Measurements from ENCODE around the gene ATP1B2. TPM values are rescaled to one million over a fixed set of nuclear protein-coding genes. Genes with fewer than 3 reads are reported as not detected.

ATP1B2 gene
- polyA plus RNA-seq, 1 of the 3 experiments (the other 2 are of a cell fraction), result 0.05 TPM

- TF ChIP-seq ELF1 (IDR thresholded peaks at IDR 0.05) (peak; percentile 67), CTCF (IDR thresholded peaks at IDR 0.05) (no peak), RFX5 (IDR thresholded peaks at IDR 0.05; ENCODE audit: low read length) (no peak), FOSL2 (IDR thresholded peaks at IDR 0.05; ENCODE audit: borderline replicate concordance, low read depth) (no peak)
These were observed 35.7 kb downstream of the ATP1B2 start (continued) for GRCh38 chr17:7686222-7687071.

- CTCF ChIA-PET, result interaction anchor here (0.6 to 7.4 kb wide), 50 partner anchors 8 to 391 kb away, joined by 3 to 166 read pairs (median 5); partner anchors contain the start of genes ATP1B2, CD68, CHD3 and DNAH2
- H3K79me2 ChIP-seq (ENCODE audit: insufficient read depth), result peaks cover 74% of the 10 kb centered on the region
- TF ChIP-seq PBX3 (IDR thresholded peaks at IDR 0.05) (peak; percentile 36; the same call in 1 of the 2 replicates), MXI1 (IDR thresholded peaks at IDR 0.05; ENCODE audit: low read depth, low read length) (peak; percentile 97), SIN3A (IDR thresholded peaks at IDR 0.05; ENCODE audit: borderline replicate concordance, low read depth, low read length) (peak; percentile 90), CHD2 (IDR thresholded peaks at IDR 0.05; ENCODE audit: low read length, partially characterized antibody) (peak; percentile 85), RCOR1 (IDR thresholded peaks at IDR 0.05; ENCODE audit: low read length) (0 out of 2 replicates have a peak, but pooled peaks have one; percentile 42), YY1 (IDR thresholded peaks at IDR 0.05; ENCODE audit: low read depth) (peak; percentile 98), ELF1 (IDR thresholded peaks at IDR 0.05) (peak; percentile 50; the same call in 1 of the 2 replicates), RXRA (IDR thresholded peaks at IDR 0.05; ENCODE audit: borderline replicate concordance, low read depth) (no peak), MEF2A (IDR thresholded peaks at IDR 0.05; ENCODE audit: borderline replicate concordance, low read depth) (no peak), REST (IDR thresholded peaks at IDR 0.05; ENCODE audit: low read depth, low read length) (0 out of 2 replicates have a peak, but pooled peaks have one; percentile 23), JUND (IDR thresholded peaks at IDR 0.05) (peak; percentile 26; the same call in 1 of the 2 replicates), POLR2AphosphoS5 (IDR thresholded peaks at IDR 0.05; ENCODE audit: low read depth, low read length) (peak; percentile 98), CTCF (IDR thresholded peaks at IDR 0.05) (no peak), FOXM1 (IDR thresholded peaks at IDR 0.05; ENCODE audit: low read depth) (no peak), USF2 (IDR thresholded peaks at IDR 0.05; ENCODE audit: borderline replicate concordance, low read depth, low read length) (no peak)
These were observed 36.6 kb downstream of the ATP1B2 start, which contains the start of gene TP53 for GRCh38 chr17:7687072-7687907. TSS of gene TP53 (minus strand) at chr17:7687490. CDS start at chr17:7676594, 10,896 bp downstream.

More at GRCh38 chr17:7687072-7687907, 36.6 kb downstream of the ATP1B2 start, which contains the start of gene TP53:
- peak within 1 kb of the TSS; percentile 94 for H2AFZ ChIP-seq (ENCODE audit: low read depth)
- no peaks in the 10 kb centered on the region for H4K20me1 ChIP-seq (ENCODE audit: insufficient read depth)
- H3K27me3 ChIP-seq (ENCODE audit: insufficient read depth), result no peaks in the 10 kb centered on the region
- peaks cover 27% of the 10 kb centered on the region for H3F3A ChIP-seq (replicated peaks; ENCODE audit: insufficient read depth)
- no peaks in the 10 kb centered on the region for H3K9me2 ChIP-seq
- WGBS (ENCODE audit: low lambda C conversion rate), result under 1% methylated on average over 30 of the region's 30 CpGs
- H3K36me3 ChIP-seq (replicated peaks in 1 of 2; ENCODE audit: control insufficient read depth in 1 of 2, insufficient read depth in 2 of 2, low read length in 1 of 2), result peaks cover 0 to 9% of the 10 kb centered on the region in 2 experiments
- peak within 1 kb of the TSS; percentile 99 for H3K9ac ChIP-seq
- POLR2A ChIA-PET, result interaction anchor here (0.7 to 4.5 kb wide), 30 partner anchors 15 to 652 kb away, joined by 3 to 53 read pairs (median 4); partner anchors contain the start of genes ATP1B2, CHD3, CYB5D1 and DNAH2
- H3K27ac ChIP-seq (ENCODE audit: low read depth in 2 of 2, low read length in 1 of 2), result peak within 1 kb of the TSS; percentile 97 to 98
- no peaks in the 10 kb centered on the region for H3K9me3 ChIP-seq
- H3K4me2 ChIP-seq, result peak within 1 kb of the TSS; percentile 98
- H3K4me3 ChIP-seq (ENCODE audit: low read depth in 2 of 2, low read length in 1 of 2), result peak within 1 kb of the TSS; percentile 80 to 91
- DNase-seq, result peak; percentile 82
- H3K4me1 ChIP-seq (ENCODE audit: control insufficient read depth in 1 of 2, insufficient read depth in 2 of 2, low read depth in 1 of 2, low read length in 1 of 2), result peaks cover 12 to 17% of the 10 kb centered on the region in 2 experiments; a peak in 3 of 4 replicates
